Spinal cord (tissue), 10 donors: Measurements from ENCODE around the gene GARNL3. TPM values are rescaled to one million over a fixed set of nuclear protein-coding genes. Genes with fewer than 3 reads are reported as not detected.
A peak's percentile ranks its signal among the peaks of the same experiment; 100 is the strongest.

Source experiments
- DNase-seq, 6 donors: peaks; one replicate each; pipeline versions ENCODE4 v3.0.0 to v3.0.0-alpha.2; 2013 to 2015; ENCODE audit warnings: low spot score in 6 of 6, low read depth in 4 of 6
- H3K27ac ChIP-seq: one replicate; pipeline ENCODE4 v1.5.1; 2013; ENCODE audit warnings: low read depth, low read length, control low read depth
- H3K27me3 ChIP-seq: one replicate; pipeline ENCODE4 v1.6.1; 2013; ENCODE audit warnings: low read length; ENCODE audit not compliant: control insufficient read depth, insufficient read depth
- H3K36me3 ChIP-seq: one replicate; pipeline ENCODE4 v1.6.1; 2013; ENCODE audit warnings: low read length; ENCODE audit not compliant: control insufficient read depth, insufficient read depth
- H3K4me1 ChIP-seq: one replicate; pipeline ENCODE4 v1.6.1; 2013; ENCODE audit warnings: low read length; ENCODE audit not compliant: control insufficient read depth, insufficient read depth
- H3K4me3 ChIP-seq: one replicate; pipeline ENCODE4 v1.5.1; 2013; ENCODE audit warnings: low read depth, low read length, control low read depth
- H3K9me3 ChIP-seq: one replicate; pipeline ENCODE4 v1.6.1; 2013; ENCODE audit warnings: low read length; ENCODE audit not compliant: control insufficient read depth, insufficient read depth
- WGBS: methylation state at CpG from one replicate; pipeline ENCODE4 v1.1.5; 2013; ENCODE audit warnings: missing lambda C conversion rate; ENCODE audit not compliant: insufficient coverage; 5-methylcytosine and 5-hydroxymethylcytosine counted together
- polyA plus RNA-seq, 2 donors: library from polyadenylated mRNA; unstranded; fragments of 120-200 nt; gene quantifications; one replicate each; pipeline ENCODE4 v1.2.1, GENCODE V29; 2013; ENCODE audit not compliant: insufficient read length in 2 of 2
- total RNA-seq, 2 donors: library from RNA; depleted of rRNA in 1 of 2; stranded (reverse); fragments of 120-200 nt in 1 of 2; fragments of >200 nt in 1 of 2; gene quantifications; one replicate each; pipeline versions ENCODE4 v1.2.3 to v1.2.4, GENCODE V29; 2013 to 2014
- donor health status: healthy.

GARNL3 gene
- total and polyA plus RNA-seq, 4 donors = 70.7 to 91.3 (median 73.1) TPM

- WGBS = 80% methylated on average over 2 of the region's 4 CpGs
Measured at GRCh38 chr9:127351182-127352166, 86.9 kb downstream of the GARNL3 start.

GRCh38 chr9:127353882-127354281 is 89.3 kb downstream of the GARNL3 start:
- Histone ChIP-seq H3K4me3 (no peak overlapping the region), H3K4me1 (peaks cover 4% of the 10 kb centered on the region), H3K27me3 (no peaks in the 10 kb centered on the region), H3K36me3 (peaks cover 24% of the 10 kb centered on the region), H3K9me3 (no peaks in the 10 kb centered on the region), H3K27ac (no peak overlapping the region)
- WGBS = 26% methylated on average over 3 of the region's 5 CpGs
- DNase-seq = no peak

More at GRCh38 chr9:127351182-127352166, 86.9 kb downstream of the GARNL3 start:
- H3K4me1 ChIP-seq = peaks cover 4% of the 10 kb centered on the region
- H3K36me3 ChIP-seq = peaks cover 17% of the 10 kb centered on the region
- no peak overlapping the region for H3K4me3 ChIP-seq
- H3K27me3 ChIP-seq = no peaks in the 10 kb centered on the region
- no peak overlapping the region for H3K27ac ChIP-seq
- no peaks in the 10 kb centered on the region for H3K9me3 ChIP-seq
- no peak for DNase-seq

- Histone ChIP-seq H3K27ac (no peak overlapping the region), H3K27me3 (no peaks in the 10 kb centered on the region), H3K9me3 (no peaks in the 10 kb centered on the region), H3K36me3 (peaks cover 30% of the 10 kb centered on the region), H3K4me1 (peaks cover 18% of the 10 kb centered on the region), H3K4me3 (no peak overlapping the region)
- WGBS = 100% methylated on average over 2 of the region's 4 CpGs
- no peak for DNase-seq
Measured at GRCh38 chr9:127356906-127357305, 92.3 kb downstream of the GARNL3 start.

DNA sequence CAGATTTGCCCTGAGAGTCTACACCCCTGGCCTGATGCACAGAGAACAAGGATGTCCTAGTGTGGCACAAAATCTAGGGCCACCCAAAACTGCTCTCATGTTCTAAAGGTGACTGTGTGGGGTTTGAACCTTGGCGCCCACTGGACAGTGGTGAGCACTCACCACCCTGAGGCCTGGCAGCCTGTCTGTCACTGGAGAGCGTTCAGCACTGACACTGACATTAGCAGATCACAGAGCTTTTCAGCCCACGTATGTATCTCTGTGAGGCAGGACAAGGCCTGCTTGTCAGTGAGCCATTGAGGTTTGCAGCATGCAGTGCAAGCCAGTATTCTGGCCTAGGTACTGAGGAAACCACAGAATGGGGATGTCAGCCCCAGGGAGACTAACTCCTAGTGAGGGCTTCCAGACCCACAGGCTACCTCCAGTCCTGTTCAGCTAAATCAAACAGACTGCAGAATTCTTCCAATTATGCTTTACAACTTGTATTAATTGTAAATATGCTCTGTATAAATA is 93.5 kb downstream of the GARNL3 start:
- peaks cover 18% of the 10 kb centered on the region for H3K4me1 ChIP-seq
- H3K4me3 ChIP-seq = no peak overlapping the region
- no peak overlapping the region for H3K27ac ChIP-seq
- no peaks in the 10 kb centered on the region for H3K27me3 ChIP-seq
- no peaks in the 10 kb centered on the region for H3K9me3 ChIP-seq
- 85% methylated on average over 3 of the region's 3 CpGs for WGBS
- H3K36me3 ChIP-seq = peaks cover 36% of the 10 kb centered on the region
- no peak for DNase-seq

DNA sequence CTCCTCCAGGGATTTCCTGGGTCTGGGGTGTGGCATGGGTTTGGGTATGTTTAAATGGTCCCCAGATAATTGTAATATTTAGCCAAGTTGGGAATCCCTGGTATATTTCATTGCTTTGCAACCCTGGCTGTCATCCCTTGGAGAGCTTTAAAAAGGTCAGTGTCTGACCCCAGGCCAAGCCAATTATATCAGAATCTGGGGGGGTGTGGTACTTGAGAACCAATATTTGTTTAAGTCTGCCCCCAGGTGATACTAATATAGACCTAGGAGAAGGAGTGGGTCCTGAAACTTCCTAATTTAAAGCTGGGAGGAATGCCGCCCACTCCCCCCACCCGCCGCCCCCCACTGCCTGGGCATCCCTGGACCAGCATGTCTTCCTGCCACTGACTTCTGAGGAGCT is 94.2 kb downstream of the GARNL3 start:
- H3K9me3 ChIP-seq = no peaks in the 10 kb centered on the region
- no peak overlapping the region for H3K27ac ChIP-seq
- H3K36me3 ChIP-seq = peaks cover 41% of the 10 kb centered on the region
- no peak overlapping the region for H3K4me3 ChIP-seq
- 100% methylated on average over 2 of the region's 3 CpGs for WGBS
- H3K4me1 ChIP-seq = peaks cover 16% of the 10 kb centered on the region
- DNase-seq = no peak
- no peaks in the 10 kb centered on the region for H3K27me3 ChIP-seq

GRCh38 chr9:127360250-127360649 is 95.7 kb downstream of the GARNL3 start:
- Histone ChIP-seq H3K4me3 (no peak overlapping the region), H3K27me3 (no peaks in the 10 kb centered on the region), H3K9me3 (no peaks in the 10 kb centered on the region), H3K4me1 (peaks cover 14% of the 10 kb centered on the region), H3K36me3 (peaks cover 41% of the 10 kb centered on the region), H3K27ac (no peak overlapping the region)
- 80% methylated on average over 1 of the region's 8 CpGs for WGBS
- peak in 1 of 6 donors; percentile 55 for DNase-seq

- no CpG with 5 or more reads among the region's 2 CpGs for WGBS
Measured at GRCh38 chr9:127360829-127361228, 96.3 kb downstream of the GARNL3 start.

DNA sequence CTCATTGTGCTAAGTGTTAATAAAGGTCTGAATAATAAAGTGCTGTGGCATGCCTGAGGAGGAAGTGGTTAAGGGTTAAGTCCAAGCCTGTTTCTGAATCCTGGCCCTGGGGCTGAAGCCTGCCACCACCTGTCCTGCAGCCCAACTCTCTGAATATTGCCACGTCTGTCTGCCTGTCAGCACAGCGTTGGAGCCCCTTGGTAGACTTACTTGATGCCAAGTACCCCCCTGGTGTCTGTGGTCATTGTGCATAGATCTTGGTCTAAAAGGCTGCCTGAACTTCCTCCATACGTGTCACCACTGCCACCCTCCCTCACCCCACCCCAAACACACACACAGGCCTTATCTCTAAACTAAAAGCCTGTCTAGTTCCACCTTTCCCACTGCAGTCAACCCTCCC is 97.0 kb downstream of the GARNL3 start:
- H3K4me3 ChIP-seq = no peak overlapping the region
- no peak overlapping the region for H3K27ac ChIP-seq
- H3K36me3 ChIP-seq = peaks cover 45% of the 10 kb centered on the region
- 88% methylated on average over 3 of the region's 3 CpGs for WGBS
- H3K9me3 ChIP-seq = no peaks in the 10 kb centered on the region
- H3K27me3 ChIP-seq = no peaks in the 10 kb centered on the region
- H3K4me1 ChIP-seq = peaks cover 14% of the 10 kb centered on the region
- DNase-seq = no peak

More at GRCh38 chr9:127360829-127361228, 96.3 kb downstream of the GARNL3 start:
- no peaks in the 10 kb centered on the region for H3K27me3 ChIP-seq
- H3K4me3 ChIP-seq = no peak overlapping the region
- H3K4me1 ChIP-seq = peaks cover 14% of the 10 kb centered on the region
- no peak overlapping the region for H3K27ac ChIP-seq
- H3K36me3 ChIP-seq = peaks cover 44% of the 10 kb centered on the region
- H3K9me3 ChIP-seq = no peaks in the 10 kb centered on the region
- peak in 1 of 6 donors; percentile 57 for DNase-seq

DNA sequence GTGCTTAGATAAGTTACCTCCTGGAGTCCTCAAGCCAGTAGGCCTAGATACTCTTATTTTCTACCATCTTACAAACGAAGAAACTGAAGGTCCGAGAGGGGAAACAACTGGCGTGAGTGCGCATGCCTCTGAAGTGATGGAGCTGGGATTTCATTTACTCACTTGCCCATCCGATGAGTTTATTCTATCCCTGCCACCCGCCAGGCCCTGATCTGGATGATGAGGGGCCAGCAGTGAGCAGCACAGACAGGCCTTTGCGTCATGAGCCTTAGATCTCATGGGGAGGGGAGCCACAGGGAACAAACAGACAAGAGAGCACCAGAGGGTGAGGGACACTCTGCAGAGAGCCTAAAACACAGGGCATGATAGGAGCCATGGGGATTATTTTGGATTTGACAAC is 98.3 kb downstream of the GARNL3 start:
- Histone ChIP-seq H3K27me3 (no peaks in the 10 kb centered on the region), H3K36me3 (peaks cover 38% of the 10 kb centered on the region), H3K27ac (no peak overlapping the region), H3K4me1 (peaks cover 14% of the 10 kb centered on the region), H3K9me3 (no peaks in the 10 kb centered on the region), H3K4me3 (no peak overlapping the region)
- DNase-seq = no peak
- 92% methylated on average over 2 of the region's 7 CpGs for WGBS
